NOMO-1 (cell line): Measurements from ENCODE around the gene ALPL.
A peak's percentile ranks its signal among the peaks of the same experiment; 100 is the strongest.

Experiments
- DNase-seq, 2 experiments: peaks; one replicate each; lab custom pipeline; 2025; ENCODE audit not compliant: unreplicated experiment in 2 of 2; lab: John Stamatoyannopoulos, UW

ALPL gene

GRCh38 chr1:21596174-21596573 lies 87.0 kb downstream of the ALPL start:
- no peak for DNase-seq

GRCh38 chr1:21596628-21597027 lies 87.4 kb downstream of the ALPL start:
- DNase-seq: no peak

- no peak for DNase-seq
Observed at GRCh38 chr1:21597753-21598152, 88.5 kb downstream of the ALPL start.

GRCh38 chr1:21598417-21598816 lies 89.2 kb downstream of the ALPL start:
- DNase-seq: no peak

GRCh38 chr1:21598904-21599303 lies 89.7 kb downstream of the ALPL start:
- no peak for DNase-seq

- no peak for DNase-seq
Observed at GRCh38 chr1:21599402-21599801, 90.2 kb downstream of the ALPL start.

GRCh38 chr1:21601278-21602048 lies 92.2 kb downstream of the ALPL start:
- no peak for DNase-seq

GRCh38 chr1:21603177-21604138 lies 94.2 kb downstream of the ALPL start:
- DNase-seq: no peak

- no peak for DNase-seq
Observed at GRCh38 chr1:21604208-21604957, 95.2 kb downstream of the ALPL start.

GRCh38 chr1:21605012-21605715 lies 95.9 kb downstream of the ALPL start:
- no peak for DNase-seq

GRCh38 chr1:21605964-21606705 lies 96.9 kb downstream of the ALPL start:
- no peak for DNase-seq

- DNase-seq: peak in 1 of 2 experiments; percentile 12
Observed at GRCh38 chr1:21607549-21608529, 98.6 kb downstream of the ALPL start.

GRCh38 chr1:21608798-21609197 lies 99.6 kb downstream of the ALPL start:
- DNase-seq: no peak

GRCh38 chr1:21610027-21610426 lies 100.8 kb downstream of the ALPL start:
- no peak for DNase-seq

- no peak for DNase-seq
Observed at GRCh38 chr1:21610989-21611785, 102.0 kb downstream of the ALPL start.

- DNase-seq: no peak
Observed at GRCh38 chr1:21612057-21612456, 102.8 kb downstream of the ALPL start.

- no peak for DNase-seq
Observed at GRCh38 chr1:21613072-21613867, 104.0 kb downstream of the ALPL start.
